Activated T-helper 17 cell treated with anti-CD3 and anti-CD28 coated beads, Interleukin-2, amount 50 U/mL, for 72 hours (primary cell): ENCODE data around the gene MAGIX. TPM values are rescaled to one million over a fixed set of nuclear protein-coding genes. Genes with fewer than 3 reads are reported as not detected.
"Not testable (repeated sequence)": the region's sequence is repeated elsewhere in the genome, so short reads cannot be mapped to it uniquely, and the experiment has no call there.

ENCODE experiments used
- ATAC-seq: fragments of 150-1000 bp; cut with Tn5 transposase; replicated peaks from 2 replicates; pipeline ENCODE4 v1.10.0; 2021; ENCODE audit warnings: mild to moderate bottlenecking, moderate library complexity
- H3K27ac Mint-ChIP-seq: one replicate; pipeline ENCODE4 v1.8.0; 2022; ENCODE audit warnings: mixed read lengths
- H3K27me3 Mint-ChIP-seq: one replicate; pipeline ENCODE4 v1.8.0; 2022; ENCODE audit warnings: mixed read lengths
- H3K36me3 Mint-ChIP-seq: one replicate; pipeline ENCODE4 v1.8.0; 2022; ENCODE audit warnings: low read depth, mild to moderate bottlenecking, mixed read lengths
- H3K4me1 Mint-ChIP-seq: one replicate; pipeline ENCODE4 v1.8.0; 2022; ENCODE audit warnings: mixed read lengths
- H3K4me3 Mint-ChIP-seq: one replicate; pipeline ENCODE4 v1.8.0; 2022; ENCODE audit warnings: mild to moderate bottlenecking, mixed read lengths
- H3K9me3 Mint-ChIP-seq: one replicate; pipeline ENCODE4 v1.8.0; 2022; ENCODE audit warnings: mixed read lengths
- total RNA-seq, 2 donors: library from RNA; stranded (reverse); gene quantifications; one replicate each; pipeline ENCODE4 v1.2.3, GENCODE V29; 2022

The MAGIX gene
- total RNA-seq, 2 donors from 2014 or later: 1.5 to 3.7 TPM

DNA sequence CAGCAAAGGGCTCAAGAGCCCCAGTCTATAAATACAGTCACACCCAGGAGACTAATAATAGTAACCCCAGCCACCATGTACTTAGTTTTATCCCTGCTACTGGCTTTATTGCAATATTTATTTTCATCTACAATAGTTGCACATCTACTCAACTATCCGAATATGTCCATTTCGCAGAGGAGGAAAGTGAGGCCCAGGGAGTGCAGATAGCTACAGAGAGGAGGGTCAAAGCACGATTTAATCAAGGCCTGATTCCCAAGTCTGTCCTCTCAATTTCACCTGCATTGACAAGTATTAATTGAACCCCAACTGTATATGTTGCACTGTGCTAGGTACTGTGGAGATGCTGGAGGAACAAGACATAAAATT, 5.2 kb downstream of the MAGIX start:
- peak overlapping the region; percentile 94 for H3K4me3 Mint-ChIP-seq
- H3K36me3 Mint-ChIP-seq: peaks cover 4% of the 10 kb centered on the region
- no peaks in the 10 kb centered on the region for H3K27me3 Mint-ChIP-seq
- H3K4me1 Mint-ChIP-seq: peaks cover 7% of the 10 kb centered on the region
- no peaks in the 10 kb centered on the region for H3K9me3 Mint-ChIP-seq
- no peak for ATAC-seq
- peak overlapping the region; percentile 96 for H3K27ac Mint-ChIP-seq

- Mint-ChIP-seq H3K4me1 (peaks cover 14% of the 10 kb centered on the region), H3K9me3 (no peaks in the 10 kb centered on the region), H3K4me3 (peak within 1 kb of the TSS; percentile 85), H3K27me3 (no peaks in the 10 kb centered on the region), H3K27ac (peak within 1 kb of the TSS; percentile 87), H3K36me3 (peaks cover 45% of the 10 kb centered on the region)
- ATAC-seq: peak; percentile 72
Measured at GRCh38 chrX:49171752-49172279, 9.3 kb downstream of the MAGIX start, which contains the start of gene PLP2. TSS of gene PLP2 (plus strand) at chrX:49171898. CDS start at chrX:49172001, 103 bp downstream.

- Mint-ChIP-seq H3K9me3 (no peaks in the 10 kb centered on the region), H3K4me1 (peaks cover 14% of the 10 kb centered on the region), H3K4me3 (peak overlapping the region; percentile 85), H3K27me3 (no peaks in the 10 kb centered on the region), H3K27ac (peak overlapping the region; percentile 87), H3K36me3 (peaks cover 47% of the 10 kb centered on the region)
- peak; percentile 84 for ATAC-seq
Measured at GRCh38 chrX:49172280-49172780, 9.8 kb downstream of the MAGIX start.

- peaks cover 53% of the 10 kb centered on the region for H3K36me3 Mint-ChIP-seq
- H3K4me3 Mint-ChIP-seq: peak overlapping the region; percentile 85
- H3K9me3 Mint-ChIP-seq, ATAC-seq, H3K27me3 Mint-ChIP-seq: not testable (repeated sequence)
- peaks cover 14% of the 10 kb centered on the region for H3K4me1 Mint-ChIP-seq
- peak overlapping the region; percentile 87 for H3K27ac Mint-ChIP-seq
Measured at GRCh38 chrX:49173544-49173943, 11.0 kb downstream of the MAGIX start.

- H3K4me1 Mint-ChIP-seq: peaks cover 14% of the 10 kb centered on the region
- no peaks in the 10 kb centered on the region for H3K27me3 Mint-ChIP-seq
- no peaks in the 10 kb centered on the region for H3K9me3 Mint-ChIP-seq
- peak overlapping the region; percentile 85 for H3K4me3 Mint-ChIP-seq
- H3K27ac Mint-ChIP-seq: no peak overlapping the region
- H3K36me3 Mint-ChIP-seq: peaks cover 61% of the 10 kb centered on the region
- ATAC-seq: no peak
Measured at GRCh38 chrX:49174723-49175122, 12.2 kb downstream of the MAGIX start.

- Mint-ChIP-seq H3K9me3 (no peaks in the 10 kb centered on the region), H3K27ac (peak overlapping the region; percentile 81), H3K36me3 (peaks cover 71% of the 10 kb centered on the region), H3K4me3 (no peak overlapping the region), H3K27me3 (no peaks in the 10 kb centered on the region), H3K4me1 (peaks cover 14% of the 10 kb centered on the region)
- ATAC-seq: no peak
Measured at GRCh38 chrX:49175435-49176274, 13.1 kb downstream of the MAGIX start.

GRCh38 chrX:49176421-49177326, 14.1 kb downstream of the MAGIX start:
- no peak overlapping the region for H3K4me3 Mint-ChIP-seq
- peaks cover 14% of the 10 kb centered on the region for H3K4me1 Mint-ChIP-seq
- H3K9me3 Mint-ChIP-seq: no peaks in the 10 kb centered on the region
- peaks cover 76% of the 10 kb centered on the region for H3K36me3 Mint-ChIP-seq
- ATAC-seq: no peak
- peak overlapping the region; percentile 81 for H3K27ac Mint-ChIP-seq
- H3K27me3 Mint-ChIP-seq: no peaks in the 10 kb centered on the region

- ATAC-seq: peak; percentile 45
- no peak overlapping the region for H3K27ac Mint-ChIP-seq
- peaks cover 82% of the 10 kb centered on the region for H3K36me3 Mint-ChIP-seq
- H3K27me3 Mint-ChIP-seq: no peaks in the 10 kb centered on the region
- peaks cover 14% of the 10 kb centered on the region for H3K4me1 Mint-ChIP-seq
- H3K4me3 Mint-ChIP-seq: no peak overlapping the region
- no peaks in the 10 kb centered on the region for H3K9me3 Mint-ChIP-seq
Measured at GRCh38 chrX:49177338-49177833, 14.8 kb downstream of the MAGIX start.

- Mint-ChIP-seq H3K27ac (no peak overlapping the region), H3K27me3 (no peaks in the 10 kb centered on the region), H3K9me3 (no peaks in the 10 kb centered on the region), H3K36me3 (peaks cover 82% of the 10 kb centered on the region), H3K4me3 (no peak overlapping the region), H3K4me1 (peaks cover 14% of the 10 kb centered on the region)
- no peak for ATAC-seq
Measured at GRCh38 chrX:49177873-49178480, 15.4 kb downstream of the MAGIX start.

- Mint-ChIP-seq H3K4me3 (no peak overlapping the region), H3K9me3 (no peaks in the 10 kb centered on the region), H3K27me3 (no peaks in the 10 kb centered on the region), H3K27ac (no peak overlapping the region), H3K4me1 (peaks cover 14% of the 10 kb centered on the region), H3K36me3 (peaks cover 82% of the 10 kb centered on the region)
- no peak for ATAC-seq
Measured at GRCh38 chrX:49178537-49178936, 16.0 kb downstream of the MAGIX start.

DNA sequence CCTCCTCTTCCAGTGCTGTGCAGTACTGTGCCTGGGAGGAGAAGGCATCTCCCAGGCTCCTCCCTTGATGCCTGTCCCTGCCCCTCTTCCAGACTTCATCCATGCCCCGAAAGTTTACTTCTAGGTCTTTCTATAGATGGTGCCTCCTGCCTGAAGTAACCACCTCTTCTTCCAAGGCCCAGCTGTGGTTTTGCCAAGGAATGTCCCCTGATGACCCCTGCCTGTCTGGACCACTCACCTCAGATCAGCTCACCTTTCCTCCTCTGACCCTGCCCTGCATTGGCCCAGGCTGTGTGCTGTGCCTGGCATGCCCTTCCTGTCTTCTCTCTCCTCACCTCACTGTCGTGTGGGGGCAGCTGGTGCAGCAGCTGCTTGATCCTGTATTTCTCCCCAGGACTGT, 16.8 kb downstream of the MAGIX start:
- Mint-ChIP-seq H3K27ac (peak overlapping the region; percentile 54), H3K9me3 (no peaks in the 10 kb centered on the region)

DNA sequence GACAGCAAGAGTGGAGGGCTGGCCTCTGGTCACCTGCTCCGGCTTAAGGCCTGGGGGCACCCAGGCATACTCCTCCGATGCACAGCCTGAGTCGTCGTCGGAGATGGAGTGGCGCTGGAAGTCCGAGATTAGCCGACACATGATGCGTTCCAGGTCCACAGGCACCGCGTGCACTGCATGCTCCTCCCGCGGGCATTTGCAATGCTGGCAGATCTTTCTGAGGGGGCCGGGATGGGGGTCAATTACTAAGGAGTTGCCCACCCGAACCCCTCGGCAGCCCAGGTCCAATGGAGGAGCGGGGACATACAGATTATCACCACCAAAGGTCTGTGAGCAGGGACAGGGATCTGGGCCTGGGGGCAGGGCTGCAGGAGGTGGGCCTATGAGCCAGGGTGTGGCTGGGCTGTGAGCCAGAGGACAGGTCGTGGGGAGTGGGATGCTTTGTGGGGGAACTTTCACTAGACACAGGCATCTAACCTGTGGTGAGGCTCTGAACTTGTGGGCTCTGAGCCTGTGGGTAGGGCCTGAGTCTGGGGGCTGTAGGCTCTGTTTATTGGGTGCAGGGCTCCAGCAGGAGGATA, 21.2 kb downstream of the MAGIX start:
- Mint-ChIP-seq H3K4me3 (peak overlapping the region; percentile 92), H3K4me1 (no peaks in the 10 kb centered on the region), H3K27me3 (no peaks in the 10 kb centered on the region), H3K36me3 (peaks cover 61% of the 10 kb centered on the region), H3K9me3 (no peaks in the 10 kb centered on the region), H3K27ac (no peak overlapping the region)
- no peak for ATAC-seq

More for the DNA sequence above, 16.8 kb downstream of the MAGIX start:
- Mint-ChIP-seq H3K36me3 (peaks cover 82% of the 10 kb centered on the region), H3K27me3 (no peaks in the 10 kb centered on the region), H3K4me3 (no peak overlapping the region), H3K4me1 (peaks cover 11% of the 10 kb centered on the region)
- ATAC-seq: no peak
